ENCODE results near the gene KLHL2.
A peak's percentile ranks its signal among the peaks of the same experiment; 100 is the strongest.

KLHL2 gene

DNA sequence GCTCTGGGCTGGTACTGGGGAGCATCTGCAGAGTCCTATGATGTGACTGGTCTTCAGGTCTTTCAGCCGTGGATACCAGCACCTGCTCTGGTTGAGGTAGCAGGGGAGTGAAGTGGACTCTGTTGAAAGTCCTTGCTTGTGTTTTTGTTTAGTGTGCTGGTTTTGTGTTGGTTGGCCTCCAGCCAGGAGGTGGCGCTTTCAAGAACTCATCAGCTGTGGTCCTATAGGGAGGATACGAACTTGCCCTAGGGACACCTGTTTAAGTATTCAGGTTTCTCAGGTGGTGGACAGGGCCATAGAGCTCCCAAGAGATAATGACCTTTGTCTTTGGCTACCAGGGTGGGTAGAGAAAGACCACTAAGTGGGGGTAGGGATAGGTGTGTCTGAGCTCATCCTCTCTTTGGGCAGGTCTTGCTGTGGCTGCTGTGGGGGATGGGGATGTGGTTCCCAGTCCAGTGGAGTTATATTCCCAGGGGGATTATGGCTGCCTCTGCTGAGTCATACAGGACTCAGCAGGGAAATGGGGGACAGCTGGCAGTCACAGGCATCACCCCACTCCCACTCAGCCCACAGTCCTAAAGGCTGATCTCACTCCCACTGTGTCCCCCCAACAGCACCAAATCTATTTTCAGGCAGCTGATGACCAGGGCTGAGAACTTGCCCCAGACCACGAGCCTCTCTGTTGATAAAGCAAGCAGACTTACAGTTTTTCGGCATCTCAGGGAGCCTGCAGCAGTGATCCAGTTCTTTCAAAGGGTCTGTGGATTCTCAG, 144.2 kb downstream of the KLHL2 start:
- H3K4me3 ChIP-seq (ENCODE audit: low read depth, low read length), result no peak overlapping the region
- no peak for DNase-seq (ENCODE audit: low read depth, low spot score)
- ChIA-PET CTCF (interaction anchor here (0.9 to 2.0 kb wide), 3 partner anchors 114 to 221 kb away, joined by 3 to 5 read pairs (median 3); no protein-coding TSS in a partner anchor), POLR2A (interaction anchor here (0.7 kb wide), 1 partner anchor 25 kb away, joined by 3 read pairs; no protein-coding TSS in a partner anchor)
- TF ChIP-seq, protein P1, sequence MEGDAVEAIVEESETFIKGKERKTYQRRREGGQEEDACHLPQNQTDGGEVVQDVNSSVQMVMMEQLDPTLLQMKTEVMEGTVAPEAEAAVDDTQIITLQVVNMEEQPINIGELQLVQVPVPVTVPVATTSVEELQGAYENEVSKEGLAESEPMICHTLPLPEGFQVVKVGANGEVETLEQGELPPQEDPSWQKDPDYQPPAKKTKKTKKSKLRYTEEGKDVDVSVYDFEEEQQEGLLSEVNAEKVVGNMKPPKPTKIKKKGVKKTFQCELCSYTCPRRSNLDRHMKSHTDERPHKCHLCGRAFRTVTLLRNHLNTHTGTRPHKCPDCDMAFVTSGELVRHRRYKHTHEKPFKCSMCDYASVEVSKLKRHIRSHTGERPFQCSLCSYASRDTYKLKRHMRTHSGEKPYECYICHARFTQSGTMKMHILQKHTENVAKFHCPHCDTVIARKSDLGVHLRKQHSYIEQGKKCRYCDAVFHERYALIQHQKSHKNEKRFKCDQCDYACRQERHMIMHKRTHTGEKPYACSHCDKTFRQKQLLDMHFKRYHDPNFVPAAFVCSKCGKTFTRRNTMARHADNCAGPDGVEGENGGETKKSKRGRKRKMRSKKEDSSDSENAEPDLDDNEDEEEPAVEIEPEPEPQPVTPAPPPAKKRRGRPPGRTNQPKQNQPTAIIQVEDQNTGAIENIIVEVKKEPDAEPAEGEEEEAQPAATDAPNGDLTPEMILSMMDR (IDR thresholded peaks at IDR 0.05; ENCODE audit: insufficient read depth, low read length, missing control alignments), result no peak

DNA sequence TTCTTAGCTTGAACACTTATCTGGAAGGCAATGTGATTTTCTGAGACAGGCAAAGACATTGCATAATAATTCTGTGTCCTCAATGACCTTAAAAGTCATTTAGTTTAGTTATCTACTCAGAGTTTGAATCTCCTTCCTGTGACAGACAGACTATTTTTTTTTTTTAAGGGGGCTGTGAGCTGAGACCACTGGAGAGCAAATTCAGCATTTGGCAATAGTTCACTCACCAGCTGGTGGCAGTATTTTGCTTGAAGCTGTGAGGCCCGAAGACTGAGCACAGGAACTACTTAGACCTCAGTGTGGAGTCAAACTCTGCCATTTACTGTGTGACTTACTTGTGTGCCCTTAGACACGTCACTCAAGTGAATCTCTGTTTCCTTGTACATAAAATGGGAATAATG, 148.5 kb downstream of the KLHL2 start:
- TF ChIP-seq, protein P1 (IDR thresholded peaks at IDR 0.05; ENCODE audit: insufficient read depth, low read length, missing control alignments), result peak; percentile 32
- CTCF ChIA-PET, result interaction anchor here (0.8 to 3.2 kb wide), 6 partner anchors 10 to 225 kb away, joined by 3 to 22 read pairs (median 12); no protein-coding TSS in a partner anchor
- H3K4me3 ChIP-seq (ENCODE audit: low read depth, low read length), result no peak overlapping the region
- DNase-seq (ENCODE audit: low read depth, low spot score), result no peak
- POLR2A ChIA-PET, result no interaction called here

DNA sequence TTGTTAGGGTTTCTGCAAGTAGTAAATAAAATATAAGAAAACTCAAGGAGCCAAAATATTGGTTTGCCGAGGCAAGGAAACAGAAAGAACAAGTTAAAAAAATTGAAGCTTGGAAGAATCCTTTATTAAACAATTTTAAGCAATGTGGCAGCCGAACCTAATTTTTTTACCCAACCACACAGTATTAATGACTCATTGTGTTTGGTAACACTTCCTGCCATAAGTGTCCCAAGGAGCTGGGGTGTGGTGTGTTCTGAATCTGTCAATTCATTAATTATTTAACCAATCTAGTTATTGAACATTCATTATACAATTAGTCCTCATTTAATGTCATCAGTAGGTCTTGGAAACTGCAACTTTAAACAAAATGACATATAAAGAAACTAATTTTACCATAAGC, 152.1 kb downstream of the KLHL2 start:
- H3K4me3 ChIP-seq (ENCODE audit: low read depth, low read length), result no peak overlapping the region
- ChIA-PET CTCF (interaction anchor here (0.7 to 2.1 kb wide), 5 partner anchors 10 to 701 kb away, joined by 3 to 7 read pairs (median 4); partner anchors contain the start of gene CPE), POLR2A (no interaction called here)
- TF ChIP-seq, protein P1 (IDR thresholded peaks at IDR 0.05; ENCODE audit: insufficient read depth, low read length, missing control alignments), result no peak
- no peak for DNase-seq (ENCODE audit: low read depth, low spot score)

DNA sequence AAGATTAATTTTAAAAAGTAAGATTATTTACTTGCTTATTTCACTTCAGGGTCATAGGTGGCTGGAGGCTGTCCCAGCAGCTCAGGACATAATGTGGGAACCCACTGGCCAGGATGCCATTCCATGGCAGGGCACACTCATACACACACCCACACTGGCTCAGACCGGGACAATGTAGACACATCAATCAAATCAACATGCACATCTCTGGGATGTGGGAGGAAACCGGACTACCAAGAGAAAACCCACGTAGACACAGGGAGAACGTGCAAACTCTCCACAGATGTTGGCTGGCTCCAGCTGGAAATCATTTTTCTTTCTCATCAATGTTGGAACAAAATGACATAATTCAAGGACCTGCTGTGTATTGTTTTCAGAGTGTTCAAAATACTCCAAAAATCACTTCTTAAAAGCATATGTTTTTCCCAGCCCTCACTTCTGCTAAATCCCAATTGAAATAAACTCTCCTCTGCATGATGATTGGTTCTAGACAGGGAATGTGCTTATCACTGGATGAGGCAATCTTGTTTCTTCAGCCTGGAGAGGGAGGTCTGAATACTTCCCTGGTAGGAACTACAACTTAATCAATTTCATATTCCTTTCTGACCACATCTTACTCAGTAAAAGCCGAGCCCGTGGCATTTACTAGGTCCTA, 152.8 kb downstream of the KLHL2 start:
- no peak overlapping the region for H3K4me3 ChIP-seq (ENCODE audit: low read depth, low read length)
- ChIA-PET POLR2A (no interaction called here), CTCF (interaction anchor here (0.7 to 2.1 kb wide), 5 partner anchors 11 to 700 kb away, joined by 3 to 7 read pairs (median 4); partner anchors contain the start of gene CPE)
- DNase-seq (ENCODE audit: low read depth, low spot score), result no peak
- TF ChIP-seq, protein P1 (IDR thresholded peaks at IDR 0.05; ENCODE audit: insufficient read depth, low read length, missing control alignments), result no peak

DNA sequence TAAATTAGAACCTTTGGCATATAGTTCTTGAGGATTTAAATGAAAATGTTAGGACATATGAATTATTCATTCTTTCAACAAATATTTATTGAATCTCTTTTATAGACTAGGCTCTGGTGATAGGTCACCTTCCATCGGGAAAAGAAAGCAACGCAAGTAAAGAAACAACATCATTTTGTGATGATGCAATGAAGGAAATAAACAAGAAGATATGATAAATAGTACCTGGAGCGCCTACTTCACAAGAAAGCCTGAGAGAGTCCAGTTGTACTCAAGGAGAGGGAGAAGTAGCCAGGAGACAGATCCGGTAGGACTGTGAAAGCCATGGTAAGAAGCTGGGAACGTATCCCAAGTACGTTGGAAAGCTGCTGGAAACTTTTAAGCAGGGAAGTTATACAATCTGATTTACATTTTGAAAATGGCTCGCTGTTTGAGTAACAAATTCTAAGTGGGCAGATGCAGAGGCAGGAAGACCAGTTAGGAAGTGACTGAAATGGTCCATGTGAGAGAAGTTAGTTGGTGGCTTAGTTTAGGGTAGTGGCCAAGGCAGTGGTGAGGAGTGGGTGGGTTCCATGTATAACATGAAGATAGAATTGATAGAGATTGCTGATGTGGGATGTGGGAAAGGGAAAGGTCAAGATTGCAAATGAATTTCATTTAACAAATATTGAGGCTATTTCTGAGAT, 153.8 kb downstream of the KLHL2 start:
- ChIA-PET CTCF (interaction anchor here (2.0 kb wide), 1 partner anchor 16 kb away, joined by 7 read pairs; the partner anchor contains the start of gene CPE), POLR2A (no interaction called here)
- TF ChIP-seq, protein P1 (IDR thresholded peaks at IDR 0.05; ENCODE audit: insufficient read depth, low read length, missing control alignments), result no peak
- no peak overlapping the region for H3K4me3 ChIP-seq (ENCODE audit: low read depth, low read length)
- DNase-seq (ENCODE audit: low read depth, low spot score), result no peak

Measured in AG04449 (cell line).